GM21786 (cell line): ENCODE measurements around the gene NLE1.
"Not testable (repeated sequence)": the region's sequence is repeated elsewhere in the genome, so short reads cannot be mapped to it uniquely, and the experiment has no call there.

ENCODE experiments used
- ATAC-seq: cut with Tn5 transposase; IDR thresholded peaks from one replicate; pipeline ENCODE4 v1.9.1; 2021; ENCODE audit not compliant: unreplicated experiment

The NLE1 gene

DNA sequence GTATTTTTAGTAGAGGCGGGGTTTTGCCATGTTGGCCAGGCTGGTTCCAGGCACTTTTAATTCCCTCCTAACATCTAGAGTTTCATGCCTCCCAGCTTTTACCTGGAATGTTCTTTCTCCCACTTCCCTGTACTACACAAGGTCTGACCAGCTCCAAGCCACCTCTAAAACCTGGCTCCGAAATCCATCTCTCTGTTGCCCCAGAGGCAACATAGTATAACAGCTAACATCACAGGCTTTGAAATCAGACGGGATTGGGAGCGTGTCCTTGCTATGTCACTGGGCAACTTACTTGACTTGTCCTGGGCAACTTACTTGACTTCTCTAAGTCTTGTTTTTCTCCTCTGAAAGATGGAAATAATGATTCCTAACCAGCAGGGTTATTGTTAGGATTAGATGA, 20.7 kb upstream of the NLE1 start:
- ATAC-seq: no peak

DNA sequence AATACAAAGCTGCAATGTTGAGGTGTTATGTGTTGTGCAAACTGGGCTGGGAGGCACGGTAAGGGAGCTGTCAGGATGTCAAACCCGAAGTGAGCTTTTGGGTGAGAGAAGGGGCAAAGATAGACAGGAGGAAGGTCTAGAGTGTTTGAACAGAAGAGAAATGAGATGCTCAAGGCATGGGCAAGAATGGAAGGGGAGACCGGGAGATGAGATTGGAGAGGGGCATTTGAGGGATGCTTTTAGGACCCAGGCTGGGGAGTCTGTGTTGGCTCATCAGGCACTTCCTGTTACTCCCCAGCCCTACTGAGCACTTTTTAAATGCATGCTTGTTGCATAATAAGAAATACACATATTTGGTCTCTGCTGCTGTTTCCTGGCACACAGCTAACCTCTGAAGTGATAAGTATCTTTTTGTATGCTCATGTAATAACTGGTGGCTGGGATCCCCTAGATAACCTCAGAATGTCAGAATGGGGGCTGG, 19.2 kb upstream of the NLE1 start:
- ATAC-seq: no peak

- ATAC-seq: no peak
These were observed 18.5 kb upstream of the NLE1 start for GRCh38 chr17:35160354-35161201.

DNA sequence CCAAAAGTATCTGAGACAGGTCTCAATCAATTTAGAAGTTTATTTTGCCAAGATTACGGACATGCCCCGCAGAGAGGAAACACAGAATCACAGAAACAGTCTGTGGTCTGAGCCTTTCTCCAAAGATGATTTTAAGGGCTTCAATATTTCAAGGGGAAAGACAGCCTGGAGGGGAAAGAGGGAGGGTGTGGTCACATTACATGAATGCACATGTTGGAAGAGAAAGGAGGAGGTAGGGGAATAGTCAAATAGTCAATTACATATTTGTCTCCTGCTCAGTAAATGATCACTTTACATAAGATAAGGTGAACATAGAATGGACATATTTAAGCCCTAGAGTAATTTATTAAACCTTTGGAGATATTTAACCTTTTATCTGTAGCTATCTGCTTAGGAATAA, 17.8 kb upstream of the NLE1 start:
- no peak for ATAC-seq

DNA sequence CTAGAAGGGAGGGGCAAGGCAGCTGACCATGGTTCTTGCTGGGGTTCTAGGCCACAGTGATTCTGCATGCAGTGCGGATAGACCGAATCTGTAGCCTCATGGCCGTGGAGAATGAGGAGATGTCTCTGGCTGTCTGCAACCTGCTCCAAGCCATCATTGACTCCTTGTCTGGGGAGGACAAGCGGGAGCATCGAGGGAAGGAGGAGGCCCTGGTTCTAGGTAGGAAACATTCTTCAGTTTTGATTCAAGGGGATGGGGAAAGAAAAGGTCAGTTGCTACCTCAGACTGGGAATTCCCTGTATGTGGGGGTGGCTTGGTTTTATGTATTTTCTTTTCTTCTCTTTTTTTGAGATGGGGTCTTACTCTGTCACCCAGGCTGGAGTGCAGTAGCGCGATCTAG, 13.1 kb upstream of the NLE1 start:
- ATAC-seq: no peak

DNA sequence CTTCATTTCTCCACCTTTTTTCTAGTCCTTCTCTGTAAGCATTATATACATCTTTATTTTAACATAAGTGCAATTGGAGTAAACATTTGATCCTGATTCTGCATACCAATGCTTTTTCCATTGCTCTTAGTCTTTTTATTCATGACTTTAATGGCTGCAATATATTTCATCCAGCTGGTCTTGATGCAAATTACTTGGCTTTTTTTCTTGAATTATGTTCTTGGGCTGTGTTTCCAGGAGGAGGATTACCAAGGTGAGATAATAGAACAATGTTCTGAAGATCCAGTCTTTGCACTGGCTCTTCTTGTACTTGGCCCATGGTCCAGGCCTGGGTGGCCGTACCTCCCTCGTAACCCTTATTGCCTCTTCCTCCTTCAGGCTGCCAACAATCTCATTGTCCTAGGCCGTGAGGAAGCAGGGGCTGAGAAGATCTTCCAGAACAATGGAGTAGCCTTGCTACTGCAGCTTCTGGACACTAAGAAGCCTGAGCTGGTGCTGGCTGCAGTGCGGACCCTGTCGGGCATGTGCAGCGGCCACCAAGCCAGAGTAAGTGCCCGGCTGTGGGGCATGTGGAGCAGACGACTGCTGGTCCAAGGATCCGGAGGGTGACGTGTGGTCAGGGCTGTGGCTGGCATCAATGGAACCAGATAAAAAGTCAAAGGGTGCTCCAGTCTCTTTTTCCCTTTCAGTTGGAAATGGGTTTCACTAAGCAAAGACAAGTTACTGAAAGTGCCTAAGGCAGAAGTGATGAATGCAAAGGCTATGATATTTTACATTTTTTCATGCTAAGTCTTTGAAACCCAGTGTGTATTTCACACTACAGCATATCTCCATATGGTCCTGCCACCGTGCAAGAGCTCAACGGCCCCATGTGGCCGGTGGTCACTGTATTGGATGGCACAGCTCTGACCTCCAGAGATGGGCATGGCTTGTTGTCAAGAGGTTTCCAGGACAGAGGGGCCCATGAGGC, 12.4 kb upstream of the NLE1 start:
- no peak for ATAC-seq

DNA sequence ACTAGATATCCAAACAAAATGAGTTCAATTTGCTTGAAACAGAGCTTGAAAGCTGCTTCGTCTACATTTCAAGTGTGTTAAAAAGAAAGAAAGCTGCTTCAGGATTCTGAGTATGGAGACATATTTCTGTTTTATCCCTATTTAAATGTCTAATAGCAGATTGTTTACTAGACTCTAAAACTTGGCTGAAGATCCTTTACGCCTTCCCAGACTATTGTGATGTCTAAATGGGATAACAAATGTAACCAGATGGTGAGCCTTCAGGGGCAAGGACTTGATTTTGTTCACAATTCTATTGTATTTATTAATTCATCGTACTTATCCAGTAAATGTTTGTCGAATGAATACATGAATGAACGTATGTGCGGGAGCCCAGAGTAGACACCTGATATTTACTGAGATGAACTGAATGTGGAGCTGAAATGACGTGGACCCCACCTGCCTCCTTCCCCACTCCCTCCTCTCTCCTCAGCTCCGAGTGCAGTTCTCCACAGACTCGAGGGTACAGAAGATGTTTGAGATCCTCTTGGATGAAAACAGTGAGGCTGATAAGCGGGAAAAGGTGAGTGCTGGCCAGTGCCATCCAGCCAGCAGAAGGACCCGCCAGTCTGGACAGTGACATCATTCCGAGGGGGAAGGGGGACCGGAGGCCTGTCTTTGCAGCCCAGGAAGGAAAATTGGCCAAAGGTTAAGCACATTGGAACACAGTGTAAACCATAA, 10.5 kb upstream of the NLE1 start:
- no peak for ATAC-seq

DNA sequence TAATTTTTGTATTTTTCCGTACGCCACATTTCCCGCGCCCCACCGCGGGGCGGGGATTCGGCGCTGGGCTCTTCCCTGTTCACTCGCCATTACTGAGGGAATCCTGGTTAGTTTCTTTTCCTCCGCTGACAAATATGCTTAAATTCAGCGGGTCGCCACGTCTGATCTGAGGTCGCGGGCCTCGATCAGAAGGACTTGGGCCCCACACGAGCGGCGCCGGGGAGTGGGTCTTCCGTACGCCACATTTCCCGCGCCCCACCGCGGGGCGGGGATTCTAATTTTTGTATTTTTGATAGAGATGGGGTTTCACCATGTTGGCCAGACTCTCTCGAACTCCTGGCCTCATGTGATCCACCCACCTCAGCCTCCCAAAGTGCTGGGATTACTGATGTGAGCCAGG, 9.0 kb upstream of the NLE1 start:
- ATAC-seq: not testable (repeated sequence)

DNA sequence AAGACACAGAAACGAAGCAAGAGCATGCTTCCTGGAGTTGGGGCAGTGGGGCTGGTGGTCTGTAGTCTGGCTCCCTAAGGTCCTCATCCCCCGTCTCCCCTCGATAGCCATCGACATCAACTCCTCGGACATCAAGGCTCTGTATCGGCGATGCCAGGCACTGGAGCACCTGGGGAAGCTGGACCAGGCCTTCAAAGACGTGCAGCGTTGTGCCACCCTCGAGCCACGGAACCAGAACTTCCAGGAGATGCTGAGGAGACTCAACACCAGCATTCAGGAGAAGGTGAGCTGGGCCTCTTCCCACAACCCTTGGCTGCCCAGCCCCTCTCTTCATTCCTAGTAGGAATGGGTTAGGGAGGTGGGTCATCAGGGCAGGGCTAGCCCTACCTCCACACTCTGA, 7.8 kb upstream of the NLE1 start:
- ATAC-seq: no peak

DNA sequence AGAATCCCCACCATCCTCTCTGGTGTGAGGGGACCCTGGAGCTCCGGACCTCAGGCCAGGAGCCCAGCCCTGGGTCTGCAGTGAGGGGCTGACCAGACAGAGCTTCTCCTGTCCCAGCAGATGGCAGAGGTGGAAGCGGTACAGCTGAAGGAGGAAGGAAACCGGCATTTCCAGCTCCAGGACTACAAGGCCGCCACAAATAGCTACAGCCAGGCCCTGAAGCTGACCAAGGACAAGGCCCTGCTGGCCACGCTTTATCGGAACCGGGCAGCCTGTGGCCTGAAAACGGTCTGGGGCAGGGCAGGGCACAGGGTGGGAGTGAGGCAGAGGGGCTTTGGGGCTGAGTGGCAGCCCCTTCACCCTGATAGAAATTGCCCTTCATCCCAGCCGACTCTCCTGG, 6.0 kb upstream of the NLE1 start:
- ATAC-seq: no peak

GRCh38 chr17:35147375-35147905, 5.3 kb upstream of the NLE1 start, which contains the start of gene UNC45B:
Gene UNC45B, plus strand, starts transcription at chr17:35147817. Its CDS starts 447 bp downstream, at chr17:35148264.
- ATAC-seq: no peak

- no peak for ATAC-seq
These were observed 4.2 kb upstream of the NLE1 start for GRCh38 chr17:35146214-35146833.

GRCh38 chr17:35144840-35145239, 2.7 kb upstream of the NLE1 start:
- ATAC-seq: no peak

GRCh38 chr17:35142467-35142796, 329 bp upstream of the NLE1 start:
- no peak for ATAC-seq

- no peak for ATAC-seq
These were observed 3.9 kb downstream of the NLE1 start for GRCh38 chr17:35138218-35138617.

GRCh38 chr17:35135322-35135721, 6.8 kb downstream of the NLE1 start:
- ATAC-seq: no peak

- no peak for ATAC-seq
These were observed 9.1 kb downstream of the NLE1 start for GRCh38 chr17:35132816-35133550.

- no peak for ATAC-seq
These were observed 10.0 kb downstream of the NLE1 start for GRCh38 chr17:35132099-35132498.

DNA sequence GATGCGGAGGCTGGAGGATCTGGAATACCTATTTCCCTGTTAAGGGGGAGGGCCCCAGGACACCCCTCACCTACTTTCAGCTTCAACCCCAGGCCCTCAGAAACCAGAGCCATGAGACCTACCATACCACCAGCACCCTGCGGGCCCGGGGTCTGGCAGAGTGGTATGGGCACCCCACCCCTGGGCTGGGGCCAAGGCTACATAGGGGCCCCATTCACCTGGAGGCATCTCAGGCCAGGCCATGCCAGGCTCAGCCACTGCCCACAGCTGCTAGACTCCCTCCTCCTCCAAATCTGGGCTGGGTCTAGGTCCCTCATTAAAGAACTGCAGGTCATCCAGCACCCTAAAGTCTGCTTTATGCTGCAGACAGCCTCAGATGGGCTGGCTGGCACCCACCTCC, 11.7 kb downstream of the NLE1 start:
- no peak for ATAC-seq

DNA sequence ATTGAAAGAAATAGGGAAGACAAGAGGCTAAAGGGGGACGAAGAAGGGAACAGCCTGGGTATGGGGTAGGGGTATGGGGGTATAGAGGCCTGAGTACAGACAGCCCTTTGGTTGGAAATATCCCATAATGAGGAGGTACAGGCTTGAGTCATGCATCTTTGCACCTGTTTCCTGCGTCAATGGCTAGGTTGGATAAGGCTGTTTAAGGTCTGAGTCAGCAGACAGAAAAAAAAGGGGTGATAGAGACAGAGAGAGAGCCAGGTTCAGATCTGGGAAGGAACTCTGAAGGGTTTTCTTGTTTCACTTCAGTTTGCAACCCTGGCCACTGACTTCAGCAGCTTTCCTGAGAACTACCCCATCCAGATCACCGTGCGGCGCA, 12.1 kb downstream of the NLE1 start:
- ATAC-seq: no peak
